ENCODE results near the gene ZCCHC24.

GRCh38 chr10:79403441-79404230 is 41.8 kb downstream of the ZCCHC24 start:
- no peak for TF ChIP-seq CTCF (IDR thresholded peaks at IDR 0.05)
- no peak for TF ChIP-seq ZFX (IDR thresholded peaks at IDR 0.05; ENCODE audit: borderline replicate concordance)
